H9 (cell line): ENCODE measurements around the gene RBM23. TPM values are rescaled to one million over a fixed set of nuclear protein-coding genes. Genes with fewer than 3 reads are reported as not detected.

Experiments used
- DNase-seq: peaks from one replicate; pipeline ENCODE4 v3.0.0-alpha.2; 2017
- H2AFZ ChIP-seq: one replicate; pipeline ENCODE4 v1.6.1; 2013; ENCODE audit warnings: mild to moderate bottlenecking, low read length, control low read depth, moderate library complexity
- H2AK5ac ChIP-seq: 2 replicates; pipeline ENCODE4 v1.6.1; 2013; ENCODE audit warnings: low read length, control low read depth, mixed read lengths; ENCODE audit not compliant: insufficient read length
- H2BK120ac ChIP-seq: one replicate; pipeline ENCODE4 v1.6.1; 2013; ENCODE audit warnings: low read depth, mild to moderate bottlenecking, low read length, control low read depth, inconsistent platforms; ENCODE audit not compliant: poor library complexity, severe bottlenecking
- H2BK12ac ChIP-seq: 2 replicates; pipeline ENCODE4 v1.6.1; 2013; ENCODE audit warnings: low read length, control low read depth, mixed read lengths, low read depth; ENCODE audit not compliant: insufficient read length
- H2BK15ac ChIP-seq: 2 replicates; pipeline ENCODE4 v1.6.1; 2013; ENCODE audit warnings: low read depth, low read length, control low read depth
- H2BK20ac ChIP-seq: one replicate; pipeline ENCODE4 v1.6.1; 2013; ENCODE audit warnings: low read depth, mild to moderate bottlenecking, low read length, control low read depth, inconsistent platforms; ENCODE audit not compliant: poor library complexity, severe bottlenecking
- H2BK5ac ChIP-seq: 2 replicates; pipeline ENCODE4 v1.6.1; 2013; ENCODE audit warnings: low read length, control low read depth, mixed read lengths; ENCODE audit not compliant: insufficient read length
- H3K14ac ChIP-seq: 2 replicates; pipeline ENCODE4 v1.6.1; 2013; ENCODE audit warnings: low read length, control low read depth; ENCODE audit not compliant: insufficient read depth
- H3K18ac ChIP-seq: 2 replicates; pipeline ENCODE4 v1.6.1; 2013; ENCODE audit warnings: low read depth, mild to moderate bottlenecking, mixed read lengths, low read length, control low read depth; ENCODE audit not compliant: insufficient read length
- H3K23ac ChIP-seq: 2 replicates; pipeline ENCODE4 v1.6.1; 2013; ENCODE audit warnings: low read length, control low read depth, mixed read lengths, low read depth; ENCODE audit not compliant: insufficient read length
- H3K23me2 ChIP-seq: 2 replicates; pipeline ENCODE4 v1.6.1; 2013; ENCODE audit warnings: low read depth, mild to moderate bottlenecking, mixed read lengths, low read length, control low read depth; ENCODE audit not compliant: insufficient read length, poor library complexity, severe bottlenecking
- H3K27ac ChIP-seq: 2 replicates; pipeline ENCODE4 v1.5.1; 2013; ENCODE audit warnings: low read length, control low read depth, mixed read lengths, low read depth; ENCODE audit not compliant: insufficient read length
- H3K27me3 ChIP-seq: 2 replicates; pipeline ENCODE4 v1.6.1; 2013; ENCODE audit warnings: low read length, control low read depth, inconsistent platforms; ENCODE audit not compliant: insufficient read depth
- H3K4ac ChIP-seq: 2 replicates; pipeline ENCODE4 v1.6.1; 2013; ENCODE audit warnings: low read depth, mild to moderate bottlenecking, control low read depth, inconsistent platforms, low read length, moderate library complexity
- H3K4me1 ChIP-seq: 2 replicates; pipeline ENCODE4 v1.6.1; 2013; ENCODE audit warnings: low read length, control low read depth, inconsistent platforms; ENCODE audit not compliant: insufficient read depth
- H3K4me2 ChIP-seq: 2 replicates; pipeline ENCODE4 v1.6.1; 2013; ENCODE audit warnings: low read length, control low read depth, mixed read lengths; ENCODE audit not compliant: insufficient read length, insufficient read depth
- H3K56ac ChIP-seq: 2 replicates; pipeline ENCODE4 v1.6.1; 2013; ENCODE audit warnings: low read depth, mild to moderate bottlenecking, mixed read lengths, low read length, control low read depth; ENCODE audit not compliant: insufficient read length
- H3K79me1 ChIP-seq: 2 replicates; pipeline ENCODE4 v1.6.1; 2013; ENCODE audit warnings: low read depth, mild to moderate bottlenecking, moderate library complexity, low read length, control low read depth, inconsistent platforms; ENCODE audit not compliant: insufficient read depth, poor library complexity, severe bottlenecking
- H3K79me2 ChIP-seq: 2 replicates; pipeline ENCODE4 v1.6.1; 2013; ENCODE audit warnings: low read length, control low read depth, inconsistent platforms; ENCODE audit not compliant: insufficient read depth
- H3K9ac ChIP-seq: 2 replicates; pipeline ENCODE4 v1.6.1; 2013; ENCODE audit warnings: low read length, control low read depth, mixed read lengths; ENCODE audit not compliant: insufficient read length; ENCODE audit errors: extremely low read depth
- H3K9me3 ChIP-seq: one replicate; pipeline ENCODE4 v1.6.1; 2013; ENCODE audit warnings: low read depth, low read length, inconsistent platforms; ENCODE audit not compliant: control insufficient read depth
- H3T11ph ChIP-seq: one replicate; pipeline ENCODE4 v1.6.1; 2013; ENCODE audit warnings: mild to moderate bottlenecking, low read length, control low read depth, inconsistent platforms
- H4K20me1 ChIP-seq: one replicate; pipeline ENCODE4 v1.6.1; 2013; ENCODE audit not compliant: control insufficient read depth, insufficient read length, insufficient read depth
- H4K5ac ChIP-seq: 2 replicates; pipeline ENCODE4 v1.6.1; 2013; ENCODE audit warnings: low read depth, mild to moderate bottlenecking, mixed read lengths, low read length, control low read depth; ENCODE audit not compliant: insufficient read length
- H4K8ac ChIP-seq: replicated peaks from 2 replicates; pipeline ENCODE4 v1.6.1; 2013; ENCODE audit warnings: low read length, control low read depth, mixed read lengths, low read depth; ENCODE audit not compliant: insufficient read length
- H4K91ac ChIP-seq: 2 replicates; pipeline ENCODE4 v1.6.1; 2013; ENCODE audit warnings: low read depth, mild to moderate bottlenecking, moderate library complexity, mixed read lengths, low read length, control low read depth; ENCODE audit not compliant: insufficient read length
- H3K27ac Mint-ChIP-seq, 3 experiments: 2 replicates in 2 of 3; 3 replicates in 1 of 3; pipeline ENCODE4 v1.8.0; 2020 to 2021; ENCODE audit warnings: mixed read lengths in 3 of 3, mild to moderate bottlenecking in 1 of 3, moderate library complexity in 1 of 3
- H3K27me3 Mint-ChIP-seq: 2 replicates; pipeline ENCODE4 v1.8.0; 2021; ENCODE audit warnings: low read depth, mild to moderate bottlenecking, moderate library complexity, mixed read lengths
- H3K36me3 Mint-ChIP-seq, 3 experiments: 2 replicates in 2 of 3; 3 replicates in 1 of 3; pipeline ENCODE4 v1.8.0; 2020 to 2021; ENCODE audit warnings: low read depth in 3 of 3, mixed read lengths in 3 of 3; ENCODE audit not compliant: insufficient read depth in 1 of 3
- H3K4me1 Mint-ChIP-seq, 2 experiments: 2 replicates each; pipeline ENCODE4 v1.8.0; 2020; ENCODE audit warnings: mixed read lengths in 2 of 2
- H3K4me3 Mint-ChIP-seq, 2 experiments: 2 replicates in 1 of 2; 3 replicates in 1 of 2; pipeline ENCODE4 v1.8.0; 2020 to 2021; ENCODE audit warnings: mild to moderate bottlenecking in 2 of 2, mixed read lengths in 2 of 2, moderate library complexity in 1 of 2
- H3K9me3 Mint-ChIP-seq, 2 experiments: 2 replicates in 1 of 2; 3 replicates in 1 of 2; pipeline ENCODE4 v1.8.0; 2020; ENCODE audit warnings: mild to moderate bottlenecking in 2 of 2, mixed read lengths in 2 of 2, moderate library complexity in 1 of 2
- WGBS: extraction: QIAGEN DNeasy Blood & Tissue Kit; methylation state at CpG from one replicate; pipeline ENCODE4 v1.1.7; 2013; ENCODE audit warnings: missing lambda C conversion rate, low lambda C conversion rate, mixed read lengths; ENCODE audit not compliant: insufficient read length; ENCODE audit errors: extremely low coverage; 5-methylcytosine and 5-hydroxymethylcytosine counted together
- total RNA-seq: library from RNA; stranded (reverse); gene quantifications from 2 replicates; pipeline ENCODE4 v1.2.1, GENCODE V29; 2021
- TF ChIP-seq, protein P1 (sequence below): fragments of 200-600 bp; sonication (generic); conservative IDR thresholded peaks from 3 replicates; pipeline ENCODE4 v1.8.0; 2021; ENCODE audit warnings: antibody characterized with exemption, mild to moderate bottlenecking

Gene RBM23
- total RNA-seq, 1 experiment from 2014 or later, result 79.0 TPM

DNA sequence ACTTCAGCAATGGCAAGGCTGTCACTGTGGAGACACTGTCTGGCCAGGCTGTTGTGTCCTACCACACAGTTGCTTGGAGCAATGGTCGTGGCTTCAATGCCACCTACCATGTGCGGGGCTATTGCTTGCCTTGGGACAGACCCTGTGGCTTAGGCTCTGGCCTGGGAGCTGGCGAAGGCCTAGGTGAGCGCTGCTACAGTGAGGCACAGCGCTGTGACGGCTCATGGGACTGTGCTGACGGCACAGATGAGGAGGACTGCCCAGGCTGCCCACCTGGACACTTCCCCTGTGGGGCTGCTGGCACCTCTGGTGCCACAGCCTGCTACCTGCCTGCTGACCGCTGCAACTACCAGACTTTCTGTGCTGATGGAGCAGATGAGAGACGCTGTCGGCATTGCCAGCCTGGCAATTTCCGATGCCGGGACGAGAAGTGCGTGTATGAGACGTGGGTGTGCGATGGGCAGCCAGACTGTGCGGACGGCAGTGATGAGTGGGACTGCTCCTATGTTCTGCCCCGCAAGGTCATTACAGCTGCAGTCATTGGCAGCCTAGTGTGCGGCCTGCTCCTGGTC is 43.1 kb downstream of the RBM23 start:
- Histone ChIP-seq H3K23ac (no peak overlapping the region), H2BK20ac (no peak overlapping the region), H3K23me2 (no peaks in the 10 kb centered on the region), H2BK5ac (no peak overlapping the region), H3K27ac (no peak overlapping the region), H3T11ph (no peak overlapping the region), H3K79me2 (no peaks in the 10 kb centered on the region), H2BK15ac (no peak overlapping the region), H3K4ac (no peak overlapping the region), H4K20me1 (no peaks in the 10 kb centered on the region), H3K18ac (no peak overlapping the region), H2AFZ (no peak overlapping the region), H3K4me1 (peaks cover 4% of the 10 kb centered on the region; the same call in 1 of the 2 replicates), H4K8ac (no peak overlapping the region), H4K91ac (no peak overlapping the region), H2BK12ac (no peak overlapping the region), H3K9ac (no peak overlapping the region), H3K56ac (no peak overlapping the region), H2AK5ac (no peak overlapping the region), H3K9me3 (no peaks in the 10 kb centered on the region), H3K27me3 (no peaks in the 10 kb centered on the region), H3K4me2 (no peak overlapping the region), H3K79me1 (no peaks in the 10 kb centered on the region), H2BK120ac (no peak overlapping the region), H4K5ac (no peak overlapping the region), H3K14ac (no peak overlapping the region)
- TF ChIP-seq, protein P1, sequence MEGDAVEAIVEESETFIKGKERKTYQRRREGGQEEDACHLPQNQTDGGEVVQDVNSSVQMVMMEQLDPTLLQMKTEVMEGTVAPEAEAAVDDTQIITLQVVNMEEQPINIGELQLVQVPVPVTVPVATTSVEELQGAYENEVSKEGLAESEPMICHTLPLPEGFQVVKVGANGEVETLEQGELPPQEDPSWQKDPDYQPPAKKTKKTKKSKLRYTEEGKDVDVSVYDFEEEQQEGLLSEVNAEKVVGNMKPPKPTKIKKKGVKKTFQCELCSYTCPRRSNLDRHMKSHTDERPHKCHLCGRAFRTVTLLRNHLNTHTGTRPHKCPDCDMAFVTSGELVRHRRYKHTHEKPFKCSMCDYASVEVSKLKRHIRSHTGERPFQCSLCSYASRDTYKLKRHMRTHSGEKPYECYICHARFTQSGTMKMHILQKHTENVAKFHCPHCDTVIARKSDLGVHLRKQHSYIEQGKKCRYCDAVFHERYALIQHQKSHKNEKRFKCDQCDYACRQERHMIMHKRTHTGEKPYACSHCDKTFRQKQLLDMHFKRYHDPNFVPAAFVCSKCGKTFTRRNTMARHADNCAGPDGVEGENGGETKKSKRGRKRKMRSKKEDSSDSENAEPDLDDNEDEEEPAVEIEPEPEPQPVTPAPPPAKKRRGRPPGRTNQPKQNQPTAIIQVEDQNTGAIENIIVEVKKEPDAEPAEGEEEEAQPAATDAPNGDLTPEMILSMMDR, result no peak
- Mint-ChIP-seq H3K9me3 (no peaks in the 10 kb centered on the region), H3K27me3 (no peaks in the 10 kb centered on the region; the same call in 1 of the 2 replicates), H3K36me3 (peaks cover 0 to 17% (median 5%) of the 10 kb centered on the region in 3 experiments), H3K27ac (no peak overlapping the region), H3K4me1 (peaks cover 7 to 9% of the 10 kb centered on the region in 2 experiments), H3K4me3 (no peak overlapping the region; a peak in 2 of 5 replicates)
- DNase-seq, result no peak
- no CpG with 5 or more reads among the region's 20 CpGs for WGBS
